AG04450 (cell line): ENCODE measurements around the gene MASP1. TPM values are rescaled to one million over a fixed set of nuclear protein-coding genes. Genes with fewer than 3 reads are reported as not detected.

Experiments
- CTCF ChIA-PET: fragments of 300-600, 350-600 bp; formaldehyde crosslinking; extraction: SDS; loops from one replicate; lab custom pipeline; 2022; ENCODE audit warnings: antibody characterized with exemption, inconsistent platforms; lab: Charles Lee
- POLR2A ChIA-PET: fragments of 350-600 bp; formaldehyde crosslinking; extraction: SDS; loops from one replicate; lab custom pipeline; 2021; ENCODE audit warnings: antibody characterized with exemption, inconsistent platforms; lab: Yijun Ruan, JAX
- DNase-seq: peaks from one replicate; pipeline ENCODE4 v3.0.0-alpha.2; 2011; ENCODE audit warnings: low read depth, low spot score
- H3K27ac ChIP-seq: one replicate; pipeline ENCODE4 v1.5.1; 2012; ENCODE audit warnings: low read depth, low read length, control low read depth
- H3K27me3 ChIP-seq: one replicate; pipeline ENCODE4 v1.6.0; 2012; ENCODE audit warnings: low read length; ENCODE audit not compliant: control insufficient read depth, insufficient read depth
- H3K4me3 ChIP-seq: 2 replicates; pipeline ENCODE4 v1.5.1; 2011; ENCODE audit warnings: mild to moderate bottlenecking, low read depth, low read length, control low read depth
- H3K9me3 ChIP-seq: 2 replicates; pipeline ENCODE4 v1.5.1; 2012; ENCODE audit warnings: low read length; ENCODE audit not compliant: control insufficient read depth, insufficient read depth
- polyA plus RNA-seq: library from polyadenylated mRNA; depleted of rRNA; stranded (reverse); fragments of >200 nt; gene quantifications from 2 replicates; pipeline ENCODE4 v1.2.3, GENCODE V29; 2011
- TF ChIP-seq, protein P1 (sequence below): IDR thresholded peaks from 2 replicates; pipeline ENCODE4 v1.5.1; 2011; ENCODE audit warnings: low read depth, low read length, control low read depth, inconsistent platforms

Gene MASP1
- polyA plus RNA-seq, 1 experiment = 80.7 TPM

DNA sequence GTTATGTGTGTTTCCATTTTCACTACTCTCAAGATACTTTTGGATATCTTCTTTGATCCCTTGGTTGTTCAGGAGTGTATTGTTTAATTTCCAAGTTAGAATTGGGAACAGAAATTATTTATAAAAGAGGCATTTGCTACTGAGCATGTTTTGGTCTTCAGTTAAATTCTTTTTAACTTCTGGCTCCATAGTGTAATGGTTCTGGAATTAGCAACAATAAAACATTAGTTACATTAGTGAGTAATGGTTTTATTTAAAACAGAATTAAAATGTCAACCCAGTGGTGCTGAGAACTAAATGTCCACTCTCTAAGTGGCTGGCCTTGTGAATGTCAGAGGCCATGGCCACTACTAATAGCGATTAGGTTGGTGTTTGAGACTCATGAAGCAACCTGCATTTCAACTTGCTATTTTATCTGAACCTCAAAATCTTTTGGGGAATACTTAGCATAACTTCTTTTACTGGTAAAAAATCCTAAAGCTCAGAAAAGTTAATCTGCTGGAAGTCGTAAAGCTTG is 19.5 kb upstream of the MASP1 start:
- Histone ChIP-seq H3K27me3 (peaks cover 7% of the 10 kb centered on the region), H3K9me3 (peaks cover 4% of the 10 kb centered on the region; the same call in 1 of the 2 replicates), H3K4me3 (no peak overlapping the region), H3K27ac (no peak overlapping the region)
- TF ChIP-seq, protein P1, sequence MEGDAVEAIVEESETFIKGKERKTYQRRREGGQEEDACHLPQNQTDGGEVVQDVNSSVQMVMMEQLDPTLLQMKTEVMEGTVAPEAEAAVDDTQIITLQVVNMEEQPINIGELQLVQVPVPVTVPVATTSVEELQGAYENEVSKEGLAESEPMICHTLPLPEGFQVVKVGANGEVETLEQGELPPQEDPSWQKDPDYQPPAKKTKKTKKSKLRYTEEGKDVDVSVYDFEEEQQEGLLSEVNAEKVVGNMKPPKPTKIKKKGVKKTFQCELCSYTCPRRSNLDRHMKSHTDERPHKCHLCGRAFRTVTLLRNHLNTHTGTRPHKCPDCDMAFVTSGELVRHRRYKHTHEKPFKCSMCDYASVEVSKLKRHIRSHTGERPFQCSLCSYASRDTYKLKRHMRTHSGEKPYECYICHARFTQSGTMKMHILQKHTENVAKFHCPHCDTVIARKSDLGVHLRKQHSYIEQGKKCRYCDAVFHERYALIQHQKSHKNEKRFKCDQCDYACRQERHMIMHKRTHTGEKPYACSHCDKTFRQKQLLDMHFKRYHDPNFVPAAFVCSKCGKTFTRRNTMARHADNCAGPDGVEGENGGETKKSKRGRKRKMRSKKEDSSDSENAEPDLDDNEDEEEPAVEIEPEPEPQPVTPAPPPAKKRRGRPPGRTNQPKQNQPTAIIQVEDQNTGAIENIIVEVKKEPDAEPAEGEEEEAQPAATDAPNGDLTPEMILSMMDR = no peak
- no peak for DNase-seq
- ChIA-PET POLR2A (no interaction called here), CTCF (interaction anchor here (1.0 to 3.0 kb wide), 3 partner anchors 7 to 368 kb away, joined by 3 to 15 read pairs (median 4); no protein-coding TSS in a partner anchor)

GRCh38 chr3:187310226-187310625 is 18.7 kb upstream of the MASP1 start:
- H3K27me3 ChIP-seq = peaks cover 5% of the 10 kb centered on the region
- no peak overlapping the region for H3K27ac ChIP-seq
- ChIA-PET CTCF (interaction anchor here (2.0 to 3.0 kb wide), 2 partner anchors 8 to 369 kb away, joined by 10 to 15 read pairs; no protein-coding TSS in a partner anchor), POLR2A (no interaction called here)
- no peak overlapping the region for H3K4me3 ChIP-seq
- peaks cover 4% of the 10 kb centered on the region; the same call in 1 of the 2 replicates for H3K9me3 ChIP-seq
- TF ChIP-seq, protein P1 = no peak
- no peak for DNase-seq

GRCh38 chr3:187305881-187306280 is 14.3 kb upstream of the MASP1 start:
- H3K4me3 ChIP-seq = no peak overlapping the region
- H3K27ac ChIP-seq = no peak overlapping the region
- DNase-seq = no peak
- H3K9me3 ChIP-seq = peaks cover 4% of the 10 kb centered on the region; the same call in 1 of the 2 replicates
- TF ChIP-seq, protein P1 = no peak
- POLR2A ChIA-PET = no interaction called here
- H3K27me3 ChIP-seq = no peaks in the 10 kb centered on the region
- CTCF ChIA-PET = interaction anchor here (3.9 kb wide), 1 partner anchor 13 kb away, joined by 33 read pairs; no protein-coding TSS in a partner anchor

DNA sequence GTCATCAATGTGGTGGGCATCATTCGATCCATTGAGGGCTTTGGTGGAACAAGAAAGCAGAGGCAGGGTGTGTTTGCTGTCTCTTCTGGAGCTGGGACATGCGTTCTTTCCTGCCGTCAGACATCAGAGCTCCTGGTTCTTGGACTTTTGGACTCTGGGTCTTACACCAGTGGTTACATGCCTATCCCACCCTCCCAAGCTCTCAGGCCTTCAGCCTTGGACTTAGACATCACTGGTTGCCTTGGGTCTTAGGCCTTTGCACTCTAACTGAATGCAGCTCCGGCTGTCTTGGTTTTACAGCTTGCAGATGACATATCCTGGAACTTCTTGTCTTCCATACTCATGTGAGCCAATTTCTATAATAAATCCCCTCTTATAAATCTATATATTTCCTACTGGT is 8.1 kb upstream of the MASP1 start:
- DNase-seq = no peak
- CTCF ChIA-PET = interaction anchor here (1.0 to 1.9 kb wide), 3 partner anchors 20 to 380 kb away, joined by 3 to 5 read pairs (median 4); no protein-coding TSS in a partner anchor
- H3K9me3 ChIP-seq = no peaks in the 10 kb centered on the region
- POLR2A ChIA-PET = no interaction called here
- TF ChIP-seq, protein P1 = no peak
- H3K27ac ChIP-seq = no peak overlapping the region
- no peak overlapping the region for H3K4me3 ChIP-seq
- H3K27me3 ChIP-seq = no peaks in the 10 kb centered on the region

DNA sequence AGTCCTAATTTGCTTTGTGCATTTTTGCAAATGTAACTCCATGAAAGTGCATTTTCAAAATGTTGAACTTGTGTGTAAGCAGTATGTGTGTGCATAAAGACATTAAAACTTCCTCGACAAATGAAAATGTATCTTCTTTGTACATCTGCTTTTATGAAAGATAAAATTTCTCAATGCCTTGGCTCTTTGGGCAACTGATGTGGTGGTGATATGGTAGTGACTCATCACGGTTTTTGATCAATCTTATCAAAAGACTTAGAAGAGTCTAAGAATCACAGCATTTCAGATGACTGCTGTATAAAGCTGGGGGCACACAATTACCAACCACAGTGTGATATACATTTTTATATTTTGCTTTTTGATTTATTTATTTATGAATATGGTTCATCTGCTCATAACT is 5.4 kb upstream of the MASP1 start:
- no peaks in the 10 kb centered on the region for H3K9me3 ChIP-seq
- no peaks in the 10 kb centered on the region for H3K27me3 ChIP-seq
- no peak for DNase-seq
- ChIA-PET CTCF (interaction anchor here (0.6 to 7.0 kb wide), 3 partner anchors 14 to 77 kb away, joined by 4 to 54 read pairs (median 21); no protein-coding TSS in a partner anchor), POLR2A (no interaction called here)
- no peak overlapping the region for H3K4me3 ChIP-seq
- no peak overlapping the region for H3K27ac ChIP-seq
- TF ChIP-seq, protein P1 = no peak
